Endothelial cell of hepatic sinusoid (primary cell): ENCODE data around the gene MTFP1.
"Not testable (repeated sequence)": the region's sequence is repeated elsewhere in the genome, so short reads cannot be mapped to it uniquely, and the experiment has no call there.

ENCODE experiments used
- in situ Hi-C: cut with HindIII; loops from 2 replicates; pipeline ENCODE4 v1.10.0; 2017; ENCODE audit warnings: low sequenced_read_pairs

Gene MTFP1

GRCh38 chr22:30451488-30451887 lies 25.9 kb downstream of the MTFP1 start:
- in situ Hi-C loops = not testable (repeated sequence)

- in situ Hi-C loops = no loop called here
These were observed 27.3 kb downstream of the MTFP1 start for GRCh38 chr22:30452861-30453260.

GRCh38 chr22:30453731-30454510 lies 28.4 kb downstream of the MTFP1 start:
- in situ Hi-C loops = no loop called here

GRCh38 chr22:30455075-30455840 lies 29.7 kb downstream of the MTFP1 start:
- in situ Hi-C loops = no loop called here

- in situ Hi-C loops = no loop called here
These were observed 32.4 kb downstream of the MTFP1 start for GRCh38 chr22:30457981-30458380.

GRCh38 chr22:30459181-30460052 lies 33.8 kb downstream of the MTFP1 start:
- in situ Hi-C loops = no loop called here

- in situ Hi-C loops = no loop called here
These were observed 34.6 kb downstream of the MTFP1 start for GRCh38 chr22:30460147-30460546.

GRCh38 chr22:30460555-30460954 lies 35.0 kb downstream of the MTFP1 start:
- in situ Hi-C loops = not testable (repeated sequence)

- in situ Hi-C loops = no loop called here
These were observed 43.6 kb downstream of the MTFP1 start for GRCh38 chr22:30469165-30469564.

GRCh38 chr22:30470655-30471054 lies 45.1 kb downstream of the MTFP1 start:
- in situ Hi-C loops = no loop called here

- in situ Hi-C loops = no loop called here
These were observed 46.2 kb downstream of the MTFP1 start, which contains the start of gene SEC14L3 for GRCh38 chr22:30471616-30472318. Gene SEC14L3, minus strand, starts transcription at chr22:30472017. Its CDS starts 59 bp downstream, at chr22:30471958.

GRCh38 chr22:30472994-30473720 lies 47.6 kb downstream of the MTFP1 start:
- in situ Hi-C loops = no loop called here

- in situ Hi-C loops = no loop called here
These were observed 48.6 kb downstream of the MTFP1 start for GRCh38 chr22:30474121-30474520.

- in situ Hi-C loops = no loop called here
These were observed 49.3 kb downstream of the MTFP1 start for GRCh38 chr22:30474683-30475424.
